A673 (cell line): ENCODE measurements around the gene FANCD2OS.

Experiments used
- CTCF ChIP-seq: fragments of 300-800, 200-600 bp; sonication (generic); conservative IDR thresholded peaks from 2 replicates; pipeline ENCODE4 v1.5.1; 2017; ENCODE audit warnings: low read depth, mild to moderate bottlenecking, antibody characterized with exemption, low read length, moderate library complexity, mixed read lengths
- EZH2 ChIP-seq: fragments of 200-600 bp; sonication (generic); IDR thresholded peaks from 2 replicates; pipeline ENCODE4 v1.6.1; 2017; ENCODE audit warnings: borderline replicate concordance, low read depth, mild to moderate bottlenecking, mixed read lengths, antibody characterized with exemption, low read length; ENCODE audit not compliant: poor library complexity, severe bottlenecking

GRCh38 chr3:10155658-10156057, 47.6 kb upstream of the FANCD2OS start:
- TF ChIP-seq CTCF (no peak), EZH2 (no peak)
